GM19438 (cell line): Measurements from ENCODE around the gene KLF4.
"Not testable (repeated sequence)": the region's sequence is repeated elsewhere in the genome, so short reads cannot be mapped to it uniquely, and the experiment has no call there.

ENCODE experiments used
- ATAC-seq: cut with Tn5 transposase; IDR thresholded peaks from one replicate; pipeline ENCODE4 v1.9.1; 2021; ENCODE audit warnings: low read depth; ENCODE audit not compliant: unreplicated experiment

Gene KLF4

GRCh38 chr9:107489687-107490605, at the start of gene KLF4:
TSS of gene KLF4 (minus strand) at chr9:107489769. CDS start at chr9:107489172, 597 bp downstream.
- ATAC-seq = peak; percentile 70

GRCh38 chr9:107536462-107536861, 46.9 kb upstream of the KLF4 start:
- ATAC-seq = no peak

GRCh38 chr9:107534510-107535078, 45.0 kb upstream of the KLF4 start:
- ATAC-seq = no peak

GRCh38 chr9:107530679-107531078, 41.1 kb upstream of the KLF4 start:
- ATAC-seq = no peak

GRCh38 chr9:107528686-107529085, 39.1 kb upstream of the KLF4 start:
- ATAC-seq = no peak

GRCh38 chr9:107523539-107523938, 34.0 kb upstream of the KLF4 start:
- ATAC-seq = no peak

- ATAC-seq = no peak
Measured at GRCh38 chr9:107520186-107520585, 30.6 kb upstream of the KLF4 start.

GRCh38 chr9:107518037-107518807, 28.7 kb upstream of the KLF4 start:
- no peak for ATAC-seq

- ATAC-seq = no peak
Measured at GRCh38 chr9:107513464-107514100, 24.0 kb upstream of the KLF4 start.

- no peak for ATAC-seq
Measured at GRCh38 chr9:107504585-107505455, 15.3 kb upstream of the KLF4 start.

- no peak for ATAC-seq
Measured at GRCh38 chr9:107502464-107502863, 12.9 kb upstream of the KLF4 start.

GRCh38 chr9:107500421-107501200, 11.0 kb upstream of the KLF4 start:
- ATAC-seq = not testable (repeated sequence)

GRCh38 chr9:107496976-107497375, 7.4 kb upstream of the KLF4 start:
- ATAC-seq = no peak

- no peak for ATAC-seq
Measured at GRCh38 chr9:107492381-107492970, 2.9 kb upstream of the KLF4 start.

- no peak for ATAC-seq
Measured at GRCh38 chr9:107491081-107492053, 1.8 kb upstream of the KLF4 start.

- not testable (repeated sequence) for ATAC-seq
Measured at GRCh38 chr9:107490606-107490970, 1.0 kb upstream of the KLF4 start.

GRCh38 chr9:107489144-107489673, 360 bp downstream of the KLF4 start:
- ATAC-seq = peak; percentile 38
